GM23338 (cell line): ENCODE measurements around the gene IL1A.

ENCODE experiments used
- CREB1 ChIP-seq: fragments of 250-450 bp; sonication (Bioruptor Pico); IDR thresholded peaks from 2 replicates; pipeline ENCODE4 v1.5.0; 2020; ENCODE audit warnings: low read depth, mild to moderate bottlenecking, moderate library complexity
- CTCF ChIP-seq, 2 experiments: fragments of 200-600 bp in 1 of 2; sonication (generic) in 1 of 2; conservative IDR thresholded peaks; 2 replicates each; pipeline versions ENCODE4 v1.5.1 to v1.6.1; 2016 to 2017; ENCODE audit warnings: antibody characterized with exemption in 2 of 2, low read depth in 2 of 2, mild to moderate bottlenecking in 2 of 2, moderate library complexity in 1 of 2
- ETS1 ChIP-seq: IDR thresholded peaks from 2 replicates; pipeline ENCODE4 v1.6.1; 2016; ENCODE audit warnings: antibody characterized with exemption
- EZH2 ChIP-seq: fragments of 200-600 bp; sonication (generic); IDR thresholded peaks from one replicate; pipeline ENCODE4 v1.8.0; 2017; ENCODE audit warnings: antibody characterized with exemption, mild to moderate bottlenecking, low read depth; ENCODE audit not compliant: unreplicated experiment
- NANOG ChIP-seq: IDR thresholded peaks from 2 replicates; pipeline ENCODE4 v1.6.1; 2016; ENCODE audit warnings: antibody characterized with exemption, borderline replicate concordance
- POLR2AphosphoS5 ChIP-seq: IDR thresholded peaks from 2 replicates; pipeline ENCODE4 v1.6.1; 2016; ENCODE audit warnings: antibody characterized with exemption, low read depth
- REST ChIP-seq: IDR thresholded peaks from one replicate; pipeline ENCODE4 v1.6.1; 2018; ENCODE audit warnings: antibody characterized with exemption; ENCODE audit not compliant: unreplicated experiment
- TF ChIP-seq, protein P1 (sequence below): fragments of 250-450 bp; sonication (Bioruptor Pico); IDR thresholded peaks from 2 replicates; pipeline ENCODE4 v1.5.0; 2020; ENCODE audit warnings: mild to moderate bottlenecking, moderate library complexity

GRCh38 chr2:112755444-112755843, 28.8 kb downstream of the IL1A start:
- TF ChIP-seq CTCF (conservative IDR thresholded peaks at IDR 0.05; ENCODE audit: low read depth in 2 of 2): no peak
- TF ChIP-seq REST: no peak
- TF ChIP-seq, protein P1, sequence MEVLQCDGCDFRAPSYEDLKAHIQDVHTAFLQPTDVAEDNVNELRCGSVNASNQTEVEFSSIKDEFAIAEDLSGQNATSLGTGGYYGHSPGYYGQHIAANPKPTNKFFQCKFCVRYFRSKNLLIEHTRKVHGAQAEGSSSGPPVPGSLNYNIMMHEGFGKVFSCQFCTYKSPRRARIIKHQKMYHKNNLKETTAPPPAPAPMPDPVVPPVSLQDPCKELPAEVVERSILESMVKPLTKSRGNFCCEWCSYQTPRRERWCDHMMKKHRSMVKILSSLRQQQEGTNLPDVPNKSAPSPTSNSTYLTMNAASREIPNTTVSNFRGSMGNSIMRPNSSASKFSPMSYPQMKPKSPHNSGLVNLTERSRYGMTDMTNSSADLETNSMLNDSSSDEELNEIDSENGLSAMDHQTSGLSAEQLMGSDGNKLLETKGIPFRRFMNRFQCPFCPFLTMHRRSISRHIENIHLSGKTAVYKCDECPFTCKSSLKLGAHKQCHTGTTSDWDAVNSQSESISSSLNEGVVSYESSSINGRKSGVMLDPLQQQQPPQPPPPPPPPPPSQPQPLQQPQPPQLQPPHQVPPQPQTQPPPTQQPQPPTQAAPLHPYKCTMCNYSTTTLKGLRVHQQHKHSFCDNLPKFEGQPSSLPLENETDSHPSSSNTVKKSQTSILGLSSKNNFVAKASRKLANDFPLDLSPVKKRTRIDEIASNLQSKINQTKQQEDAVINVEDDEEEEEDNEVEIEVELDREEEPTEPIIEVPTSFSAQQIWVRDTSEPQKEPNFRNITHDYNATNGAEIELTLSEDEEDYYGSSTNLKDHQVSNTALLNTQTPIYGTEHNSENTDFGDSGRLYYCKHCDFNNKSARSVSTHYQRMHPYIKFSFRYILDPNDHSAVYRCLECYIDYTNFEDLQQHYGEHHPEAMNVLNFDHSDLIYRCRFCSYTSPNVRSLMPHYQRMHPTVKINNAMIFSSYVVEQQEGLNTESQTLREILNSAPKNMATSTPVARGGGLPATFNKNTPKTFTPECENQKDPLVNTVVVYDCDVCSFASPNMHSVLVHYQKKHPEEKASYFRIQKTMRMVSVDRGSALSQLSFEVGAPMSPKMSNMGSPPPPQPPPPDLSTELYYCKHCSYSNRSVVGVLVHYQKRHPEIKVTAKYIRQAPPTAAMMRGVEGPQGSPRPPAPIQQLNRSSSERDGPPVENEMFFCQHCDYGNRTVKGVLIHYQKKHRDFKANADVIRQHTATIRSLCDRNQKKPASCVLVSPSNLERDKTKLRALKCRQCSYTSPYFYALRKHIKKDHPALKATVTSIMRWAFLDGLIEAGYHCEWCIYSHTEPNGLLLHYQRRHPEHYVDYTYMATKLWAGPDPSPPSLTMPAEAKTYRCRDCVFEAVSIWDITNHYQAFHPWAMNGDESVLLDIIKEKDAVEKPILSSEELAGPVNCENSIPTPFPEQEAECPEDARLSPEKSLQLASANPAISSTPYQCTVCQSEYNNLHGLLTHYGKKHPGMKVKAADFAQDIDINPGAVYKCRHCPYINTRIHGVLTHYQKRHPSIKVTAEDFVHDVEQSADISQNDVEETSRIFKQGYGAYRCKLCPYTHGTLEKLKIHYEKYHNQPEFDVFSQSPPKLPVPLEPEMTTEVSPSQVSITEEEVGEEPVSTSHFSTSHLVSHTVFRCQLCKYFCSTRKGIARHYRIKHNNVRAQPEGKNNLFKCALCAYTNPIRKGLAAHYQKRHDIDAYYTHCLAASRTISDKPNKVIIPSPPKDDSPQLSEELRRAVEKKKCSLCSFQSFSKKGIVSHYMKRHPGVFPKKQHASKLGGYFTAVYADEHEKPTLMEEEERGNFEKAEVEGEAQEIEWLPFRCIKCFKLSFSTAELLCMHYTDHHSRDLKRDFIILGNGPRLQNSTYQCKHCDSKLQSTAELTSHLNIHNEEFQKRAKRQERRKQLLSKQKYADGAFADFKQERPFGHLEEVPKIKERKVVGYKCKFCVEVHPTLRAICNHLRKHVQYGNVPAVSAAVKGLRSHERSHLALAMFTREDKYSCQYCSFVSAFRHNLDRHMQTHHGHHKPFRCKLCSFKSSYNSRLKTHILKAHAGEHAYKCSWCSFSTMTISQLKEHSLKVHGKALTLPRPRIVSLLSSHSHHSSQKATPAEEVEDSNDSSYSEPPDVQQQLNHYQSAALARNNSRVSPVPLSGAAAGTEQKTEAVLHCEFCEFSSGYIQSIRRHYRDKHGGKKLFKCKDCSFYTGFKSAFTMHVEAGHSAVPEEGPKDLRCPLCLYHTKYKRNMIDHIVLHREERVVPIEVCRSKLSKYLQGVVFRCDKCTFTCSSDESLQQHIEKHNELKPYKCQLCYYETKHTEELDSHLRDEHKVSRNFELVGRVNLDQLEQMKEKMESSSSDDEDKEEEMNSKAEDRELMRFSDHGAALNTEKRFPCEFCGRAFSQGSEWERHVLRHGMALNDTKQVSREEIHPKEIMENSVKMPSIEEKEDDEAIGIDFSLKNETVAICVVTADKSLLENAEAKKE (CRISPR knock-in tag): no peak
- no peak for TF ChIP-seq POLR2AphosphoS5
- TF ChIP-seq EZH2: no peak
- no peak for TF ChIP-seq NANOG
- TF ChIP-seq CREB1 (CRISPR knock-in tag): no peak
- no peak for TF ChIP-seq ETS1
